IPS DF 4.7 (cell line): ENCODE results near the gene RPL22L1.
A peak's percentile ranks its signal among the peaks of the same experiment; 100 is the strongest.
"Not testable (repeated sequence)": the region's sequence is repeated elsewhere in the genome, so short reads cannot be mapped to it uniquely, and the experiment has no call there.

Experiments
- DNase-seq: peaks from one replicate; pipeline ENCODE4 v3.0.0-alpha.2; 2013; ENCODE audit warnings: low spot score; ENCODE audit errors: extremely low read depth

Gene RPL22L1

GRCh38 chr3:170878688-170879087, 8.7 kb upstream of the RPL22L1 start:
- DNase-seq, result not testable (repeated sequence)

DNA sequence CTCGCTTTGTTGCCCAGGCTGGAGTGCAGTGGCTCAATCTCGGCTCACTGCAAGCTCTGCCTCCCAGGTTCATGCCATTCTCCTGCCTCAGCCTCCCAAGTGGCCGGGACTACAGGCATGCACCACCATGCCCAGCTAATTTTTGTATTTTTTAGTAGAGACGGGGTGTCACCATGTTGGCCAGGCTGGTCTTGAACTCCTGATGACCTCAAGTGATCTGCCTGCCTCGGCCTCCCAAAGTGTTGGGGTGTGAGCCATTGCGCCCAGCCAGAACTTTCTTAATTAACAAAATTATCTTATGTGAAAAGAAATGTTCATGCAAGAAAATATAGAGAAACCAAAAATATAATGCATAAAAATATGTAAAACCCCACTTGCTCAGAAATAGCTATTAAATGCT, 7.3 kb upstream of the RPL22L1 start:
- not testable (repeated sequence) for DNase-seq

DNA sequence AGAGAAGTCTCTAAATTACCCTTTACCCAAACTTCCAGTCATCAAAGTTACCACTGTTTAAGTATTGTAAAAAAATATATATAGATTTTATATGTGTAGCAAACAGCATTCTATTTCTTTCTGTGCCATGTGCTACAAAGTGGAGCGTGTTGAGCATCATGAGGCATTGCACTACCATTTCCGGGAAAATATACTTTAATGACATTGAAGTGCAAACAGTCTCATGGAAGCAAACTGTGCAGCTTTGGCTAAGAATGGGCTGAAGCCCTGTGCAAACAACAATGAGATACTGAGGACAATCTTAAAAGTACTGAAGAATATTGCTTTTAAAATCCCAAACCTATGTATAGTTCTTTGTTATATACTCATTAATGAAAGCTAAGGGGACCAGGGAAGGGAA, 6.5 kb upstream of the RPL22L1 start:
- no peak for DNase-seq

DNA sequence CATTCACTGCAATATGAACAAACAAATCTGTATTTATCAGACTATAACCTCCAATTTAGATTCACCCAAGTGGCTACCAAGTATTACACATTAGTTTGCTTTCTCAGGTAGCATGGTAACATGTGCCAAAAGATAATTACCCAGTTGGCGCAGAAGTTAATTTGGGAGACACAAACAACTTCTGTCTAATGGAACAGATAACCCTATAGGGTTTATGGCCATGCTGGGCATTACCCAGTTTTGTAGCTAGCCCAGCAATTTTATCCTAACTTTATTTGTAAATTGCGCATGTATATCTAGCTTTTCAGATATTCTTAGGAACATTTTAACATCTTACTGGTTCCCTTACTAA, 780 bp downstream of the RPL22L1 start:
- DNase-seq, result no peak

GRCh38 chr3:170868577-170869238, 1.3 kb downstream of the RPL22L1 start:
- DNase-seq, result no peak

GRCh38 chr3:170867143-170867937, 2.7 kb downstream of the RPL22L1 start:
- DNase-seq, result no peak

GRCh38 chr3:170866499-170866898, 3.5 kb downstream of the RPL22L1 start:
- no peak for DNase-seq

- DNase-seq, result peak; percentile 28
Measured at GRCh38 chr3:170865209-170866094, 4.5 kb downstream of the RPL22L1 start.

DNA sequence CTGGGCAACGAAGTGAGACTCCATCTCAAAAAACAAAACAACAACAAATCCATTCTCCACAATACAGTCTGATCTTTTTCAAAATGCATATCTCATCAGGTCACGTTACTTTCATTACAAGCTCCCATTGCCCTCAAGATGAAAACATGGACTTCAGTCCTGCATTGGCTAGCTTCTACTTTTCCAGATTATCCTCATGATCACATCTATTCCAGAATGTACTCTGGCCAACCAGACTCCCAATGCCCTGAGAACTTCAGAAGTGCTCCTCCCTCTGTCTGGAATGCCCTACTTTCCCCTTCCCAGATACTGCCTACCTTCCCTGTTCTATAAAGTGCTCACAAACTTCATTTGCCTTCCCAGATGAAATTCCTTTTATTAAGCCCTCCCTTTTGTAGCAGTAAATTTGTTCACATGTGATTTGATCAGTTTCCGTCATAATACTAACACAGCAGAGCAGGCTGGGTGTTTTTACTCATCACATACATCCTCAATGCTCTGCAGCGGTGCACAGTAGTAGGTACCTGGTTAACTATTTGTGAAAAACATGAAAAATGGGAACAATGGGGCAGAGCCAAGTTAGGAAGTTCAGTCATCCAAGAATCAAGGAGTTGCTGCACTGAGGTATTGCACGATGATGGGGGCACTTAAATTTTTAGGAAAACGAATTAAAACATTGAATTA, 5.3 kb downstream of the RPL22L1 start:
- no peak for DNase-seq

DNA sequence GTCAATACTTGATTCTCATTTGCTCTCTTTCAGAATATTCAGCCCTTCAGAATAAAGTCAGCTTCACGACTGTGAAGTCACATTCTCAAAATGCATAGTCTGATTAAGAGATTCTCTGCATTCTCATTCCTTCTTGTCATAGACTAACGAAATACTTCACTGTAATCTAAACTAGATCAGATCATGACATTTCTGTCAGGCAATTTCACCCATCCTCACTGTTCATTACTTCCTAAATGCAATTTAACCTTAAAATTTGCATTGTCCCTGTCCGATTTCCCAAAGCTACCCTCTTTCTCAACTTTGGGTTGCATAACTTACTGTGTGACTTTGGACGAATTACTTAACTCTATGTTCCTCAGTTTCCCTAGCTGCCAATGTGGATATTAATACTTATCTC, 6.2 kb downstream of the RPL22L1 start:
- no peak for DNase-seq

DNA sequence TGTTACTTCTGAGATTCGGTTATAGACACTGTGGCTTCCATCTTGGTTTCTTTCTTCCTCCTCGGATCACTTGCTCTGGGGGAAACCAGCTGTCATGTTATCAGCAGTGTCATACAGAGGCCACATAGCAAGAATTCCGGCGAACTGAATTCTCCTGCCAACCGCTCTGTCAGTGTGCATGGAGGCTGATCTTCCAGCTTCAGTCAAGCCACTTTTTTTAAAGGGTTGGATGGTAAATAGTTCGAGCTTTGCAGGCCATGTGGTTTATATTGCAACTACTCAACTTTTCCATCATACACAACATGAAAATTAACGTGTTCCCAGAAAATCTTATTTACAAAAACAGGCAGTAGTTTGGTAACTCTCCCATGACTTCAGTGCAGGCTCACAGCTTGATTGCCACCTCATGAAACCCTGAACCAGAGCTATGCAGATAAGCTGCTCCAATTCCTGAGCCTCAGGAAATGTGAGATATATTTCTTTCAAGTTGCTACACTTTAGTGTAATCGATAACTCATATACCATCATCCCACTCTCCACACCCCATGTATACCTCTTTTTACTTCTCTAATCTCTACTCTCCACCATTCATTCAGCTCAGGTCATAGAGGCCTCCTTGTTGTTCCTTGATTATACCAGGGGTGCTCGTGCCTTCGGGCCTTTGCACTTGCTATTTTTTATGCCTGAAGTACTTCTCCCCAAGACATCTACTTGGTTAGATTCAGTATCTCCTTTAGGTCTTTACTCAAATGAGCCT, 7.2 kb downstream of the RPL22L1 start:
- DNase-seq, result no peak

DNA sequence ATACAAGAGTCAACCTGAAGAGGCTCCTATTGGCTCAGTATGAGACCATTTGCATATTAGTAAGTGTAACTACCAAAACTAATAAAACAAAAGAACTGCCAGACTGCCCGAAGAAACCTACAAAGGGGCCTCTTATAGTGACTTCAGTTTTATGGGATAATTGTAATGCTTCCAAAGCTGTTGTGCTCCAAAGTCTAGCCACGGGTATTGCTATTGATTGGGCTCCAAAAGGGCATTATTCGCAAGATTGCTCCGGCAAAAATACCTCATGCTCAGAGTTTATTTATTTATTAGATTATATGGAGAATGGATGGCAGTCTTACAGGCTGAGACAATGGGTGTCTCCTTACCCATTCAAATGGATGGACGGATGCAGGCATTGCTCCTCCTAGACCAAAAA, 11.4 kb downstream of the RPL22L1 start:
- no peak for DNase-seq

DNA sequence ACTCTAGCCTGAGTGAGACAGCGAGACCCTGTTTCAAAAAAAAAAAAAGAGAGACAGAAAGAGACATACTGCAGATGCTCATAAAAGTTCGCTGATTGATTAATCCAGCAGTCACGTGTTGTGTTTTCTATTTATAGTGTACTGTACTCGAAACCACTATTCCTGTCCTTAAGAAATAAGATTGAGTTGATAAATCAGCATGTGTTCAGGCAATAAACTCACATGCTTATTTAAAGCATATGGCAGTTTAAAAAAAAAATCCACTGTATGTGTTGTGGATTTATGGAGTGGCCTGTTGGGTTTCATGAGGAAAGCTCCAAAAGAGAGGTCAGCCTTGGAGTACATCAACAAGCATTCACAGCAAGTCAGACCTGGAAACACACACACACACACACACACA, 17.7 kb downstream of the RPL22L1 start:
- DNase-seq, result no peak

DNA sequence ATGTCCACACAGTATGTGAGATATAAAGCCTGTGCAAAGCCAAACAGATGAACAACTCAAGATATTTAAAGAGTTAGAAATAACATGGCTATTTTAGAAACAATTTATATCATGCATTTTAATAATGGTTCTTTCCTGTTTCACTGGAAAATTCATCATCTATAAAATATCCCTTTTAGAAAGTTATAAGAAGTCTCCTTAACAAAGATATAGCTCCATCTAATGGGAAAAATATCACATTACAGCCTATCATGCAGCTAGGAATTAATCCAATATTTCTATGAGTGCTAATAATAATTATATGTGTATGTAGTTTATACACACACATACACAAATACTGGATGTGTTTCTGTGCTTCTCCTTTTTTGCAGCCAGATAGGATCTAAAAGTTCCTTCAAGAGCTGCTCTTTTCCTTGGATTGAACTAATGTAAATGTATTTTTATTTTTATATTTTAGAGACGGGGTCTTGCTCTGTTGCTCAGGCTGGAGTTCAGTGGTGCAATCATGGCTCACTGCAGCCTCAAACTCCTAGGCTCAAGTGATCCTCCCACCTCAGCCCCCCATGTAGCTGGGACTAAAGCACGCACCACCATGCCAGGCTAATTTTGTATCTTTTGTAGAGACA, 21.6 kb downstream of the RPL22L1 start:
- DNase-seq, result no peak

DNA sequence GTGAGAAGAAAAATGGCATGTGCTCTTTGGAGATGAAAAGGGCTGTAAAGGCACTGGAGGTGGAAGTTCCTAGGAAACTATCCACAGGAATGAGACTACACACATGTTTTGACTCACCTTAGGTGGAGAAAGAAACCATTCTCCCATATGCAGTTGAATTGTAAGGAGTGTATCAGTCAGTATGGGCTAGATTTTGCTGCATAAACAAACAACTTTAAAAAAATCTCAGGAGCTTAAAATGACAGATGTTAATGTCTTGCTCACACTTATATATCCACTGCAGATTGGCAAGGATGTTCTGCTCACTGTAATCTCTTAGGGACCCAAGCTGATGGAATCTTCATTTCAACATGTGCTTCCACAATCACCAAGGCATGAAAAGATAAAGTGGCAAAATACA, 25.6 kb downstream of the RPL22L1 start:
- no peak for DNase-seq

DNA sequence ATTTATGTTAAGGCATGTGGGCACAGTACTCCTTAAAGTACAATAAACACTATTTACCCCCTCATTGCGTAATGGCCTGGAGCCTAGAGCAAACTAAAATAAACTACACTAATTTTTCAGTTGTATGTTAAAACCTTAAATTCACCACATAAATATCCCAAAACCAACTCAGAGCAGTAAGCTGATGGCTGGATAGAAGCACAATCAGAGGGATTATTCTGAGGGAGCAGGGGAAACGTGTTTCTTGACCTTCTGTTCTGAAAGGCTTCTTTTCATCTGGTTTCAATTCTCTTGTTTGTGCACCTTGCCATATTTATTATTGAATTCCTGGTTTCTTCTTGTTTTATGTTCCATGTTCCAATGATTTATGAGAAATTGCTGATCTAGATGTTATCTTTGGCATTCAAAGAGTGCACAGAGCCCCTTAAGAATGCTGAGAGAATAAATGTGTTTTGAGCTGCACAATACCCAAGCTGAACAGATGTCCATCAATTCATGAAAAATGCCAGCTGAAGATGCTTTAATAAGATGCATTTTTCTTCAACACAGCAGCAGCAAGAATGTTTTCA, 29.6 kb downstream of the RPL22L1 start:
- no peak for DNase-seq

DNA sequence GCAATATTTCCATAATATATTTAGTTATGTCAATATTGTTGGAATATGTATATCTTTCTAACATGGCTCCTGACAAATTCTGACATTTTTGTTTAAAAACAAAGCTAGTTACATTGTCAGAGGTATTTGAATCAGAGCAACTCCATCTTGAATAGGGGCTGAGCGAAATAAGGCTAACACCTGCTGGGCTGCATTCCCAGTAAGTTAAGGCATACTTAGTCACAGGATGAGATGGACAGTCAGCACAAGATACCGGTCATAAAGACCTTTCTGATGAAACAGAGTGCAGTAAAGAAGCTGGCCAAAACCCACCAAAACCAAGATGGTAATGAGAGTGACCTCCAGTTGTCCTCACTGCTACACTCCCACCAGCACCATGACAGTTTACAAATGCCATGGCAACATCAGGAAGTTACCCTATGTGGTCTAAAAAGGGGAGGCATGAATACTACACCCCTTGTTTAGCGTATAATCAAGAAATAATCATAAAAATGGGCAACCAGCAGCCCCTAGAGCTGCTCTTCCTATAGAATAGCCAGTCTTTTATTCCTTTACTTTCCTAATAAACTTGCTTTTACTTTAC, 30.4 kb downstream of the RPL22L1 start:
- DNase-seq, result no peak

DNA sequence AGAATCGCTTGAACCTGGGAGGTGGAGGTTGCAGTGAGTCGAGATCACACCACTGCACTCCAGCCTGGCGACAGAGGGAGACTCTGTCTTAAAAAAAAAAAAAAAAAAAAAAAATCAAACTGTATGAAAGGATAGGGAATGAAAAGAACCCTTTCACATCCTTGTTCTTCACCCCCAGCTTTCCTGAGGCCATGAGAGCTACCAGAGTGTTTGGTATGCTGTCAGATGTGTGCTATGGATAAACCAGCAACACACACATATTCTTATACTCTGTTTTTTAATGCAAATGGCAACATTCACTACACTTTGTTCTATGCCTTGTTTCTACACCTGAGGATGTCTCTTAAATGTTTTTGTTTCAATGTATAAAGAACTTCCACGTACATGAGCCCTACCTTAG, 33.5 kb downstream of the RPL22L1 start:
- no peak for DNase-seq

- DNase-seq, result no peak
Measured at GRCh38 chr3:170835336-170835735, 34.7 kb downstream of the RPL22L1 start.

GRCh38 chr3:170830580-170830979, 39.4 kb downstream of the RPL22L1 start:
- no peak for DNase-seq
